GM12892 (cell line): ENCODE results near the gene FIP1L1.

Experiments used
- POLR2A ChIP-seq: IDR thresholded peaks from 2 replicates; pipeline ENCODE4 v1.6.1; 2011; ENCODE audit warnings: low read depth, low read length, control low read depth
- POLR2AphosphoS5 ChIP-seq: IDR thresholded peaks from 2 replicates; pipeline ENCODE4 v1.6.1; 2011; ENCODE audit warnings: low read depth, low read length, control low read depth
- TAF1 ChIP-seq: IDR thresholded peaks from 2 replicates; pipeline ENCODE4 v1.6.1; 2011; ENCODE audit warnings: low read depth, mild to moderate bottlenecking, control low read depth, low read length, borderline replicate concordance

DNA sequence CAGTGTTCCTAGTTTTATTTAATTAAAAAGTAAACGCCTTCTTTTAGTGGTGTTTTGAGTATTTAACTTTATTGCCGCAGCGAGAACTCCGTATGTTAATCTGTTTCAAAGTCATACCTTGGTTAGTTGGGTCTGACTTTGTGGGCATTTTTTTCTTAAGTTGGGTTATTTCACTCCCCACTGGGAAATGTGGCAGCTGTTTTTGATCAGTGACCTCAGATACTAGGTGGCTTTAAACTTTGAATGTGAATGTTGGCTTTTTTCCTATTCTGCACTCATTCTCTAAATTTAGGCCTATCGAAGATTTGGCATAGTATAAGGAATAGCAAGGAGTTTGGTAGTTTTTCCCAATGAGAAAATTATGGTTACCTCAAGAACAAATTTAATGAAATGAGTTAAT lies 85.9 kb downstream of the FIP1L1 start:
- TF ChIP-seq POLR2AphosphoS5 (no peak), POLR2A (no peak), TAF1 (no peak)
